Osteocyte (in vitro differentiated cells): Measurements from ENCODE around the gene MICOS13. TPM values are rescaled to one million over a fixed set of nuclear protein-coding genes. Genes with fewer than 3 reads are reported as not detected.

Experiments
- DNase-seq: peaks from one replicate; pipeline ENCODE4 v3.0.0; 2021; ENCODE audit warnings: mixed read lengths; ENCODE audit not compliant: unreplicated experiment; ENCODE audit errors: extremely low spot score
- H3K27ac Mint-ChIP-seq: one replicate; pipeline ENCODE4 v1.8.0; 2021; ENCODE audit warnings: mild to moderate bottlenecking, mixed read lengths; ENCODE audit not compliant: unreplicated experiment
- H3K27me3 Mint-ChIP-seq: one replicate; pipeline ENCODE4 v1.8.0; 2021; ENCODE audit warnings: mixed read lengths; ENCODE audit not compliant: unreplicated experiment
- H3K36me3 Mint-ChIP-seq: one replicate; pipeline ENCODE4 v1.8.0; 2021; ENCODE audit warnings: mixed read lengths; ENCODE audit not compliant: unreplicated experiment
- H3K4me1 Mint-ChIP-seq: one replicate; pipeline ENCODE4 v1.8.0; 2021; ENCODE audit warnings: mixed read lengths; ENCODE audit not compliant: unreplicated experiment
- H3K4me3 Mint-ChIP-seq: one replicate; pipeline ENCODE4 v1.8.0; 2021; ENCODE audit warnings: mild to moderate bottlenecking, moderate library complexity, mixed read lengths; ENCODE audit not compliant: unreplicated experiment
- H3K9me3 Mint-ChIP-seq: one replicate; pipeline ENCODE4 v1.8.0; 2021; ENCODE audit warnings: mixed read lengths; ENCODE audit not compliant: unreplicated experiment
- CTCF ChIP-seq: fragments of 200-600 bp; sonication (generic); IDR thresholded peaks from 2 replicates; pipeline ENCODE4 v1.5.0; 2021; ENCODE audit warnings: antibody characterized with exemption, mild to moderate bottlenecking, moderate library complexity
- total RNA-seq: library from RNA; stranded (reverse); gene quantifications from 2 replicates; pipeline ENCODE4 v1.2.1, GENCODE V29; 2021

Gene MICOS13
- total RNA-seq, 1 donor from 2014 or later = 60.7 TPM

- H3K27me3 Mint-ChIP-seq = no peaks in the 10 kb centered on the region
- H3K27ac Mint-ChIP-seq = no peak overlapping the region
- peaks cover 2% of the 10 kb centered on the region for H3K36me3 Mint-ChIP-seq
- DNase-seq = no peak
- H3K4me3 Mint-ChIP-seq = no peak overlapping the region
- peaks cover 17% of the 10 kb centered on the region for H3K4me1 Mint-ChIP-seq
- TF ChIP-seq CTCF = no peak
- H3K9me3 Mint-ChIP-seq = no peaks in the 10 kb centered on the region
Measured at GRCh38 chr19:5677136-5677535, 3.2 kb downstream of the MICOS13 start.

GRCh38 chr19:5676772-5677105 is 3.6 kb downstream of the MICOS13 start:
- no peak for DNase-seq
- peaks cover 3% of the 10 kb centered on the region for H3K36me3 Mint-ChIP-seq
- no peak overlapping the region for H3K4me3 Mint-ChIP-seq

GRCh38 chr19:5676105-5676771 is 4.1 kb downstream of the MICOS13 start:
- H3K4me1 Mint-ChIP-seq = peaks cover 10% of the 10 kb centered on the region
- DNase-seq = no peak
- TF ChIP-seq CTCF = no peak
- H3K4me3 Mint-ChIP-seq = no peak overlapping the region
- no peak overlapping the region for H3K27ac Mint-ChIP-seq
- no peaks in the 10 kb centered on the region for H3K27me3 Mint-ChIP-seq
- no peaks in the 10 kb centered on the region for H3K9me3 Mint-ChIP-seq
- peaks cover 5% of the 10 kb centered on the region for H3K36me3 Mint-ChIP-seq

More at GRCh38 chr19:5676772-5677105, 3.6 kb downstream of the MICOS13 start:
- Mint-ChIP-seq H3K27me3 (no peaks in the 10 kb centered on the region), H3K9me3 (no peaks in the 10 kb centered on the region), H3K27ac (no peak overlapping the region), H3K4me1 (peaks cover 15% of the 10 kb centered on the region)
- no peak for TF ChIP-seq CTCF

- H3K27ac Mint-ChIP-seq = no peak overlapping the region
- TF ChIP-seq CTCF = no peak
- H3K27me3 Mint-ChIP-seq = no peaks in the 10 kb centered on the region
- no peak overlapping the region for H3K4me3 Mint-ChIP-seq
- no peak for DNase-seq
- peaks cover 6% of the 10 kb centered on the region for H3K36me3 Mint-ChIP-seq
- H3K4me1 Mint-ChIP-seq = peaks cover 10% of the 10 kb centered on the region
- H3K9me3 Mint-ChIP-seq = no peaks in the 10 kb centered on the region
Measured at GRCh38 chr19:5674714-5675113, 5.6 kb downstream of the MICOS13 start.

GRCh38 chr19:5673752-5674151 is 6.6 kb downstream of the MICOS13 start:
- no peak overlapping the region for H3K4me3 Mint-ChIP-seq
- H3K4me1 Mint-ChIP-seq = peaks cover under 1% of the 10 kb centered on the region
- no peaks in the 10 kb centered on the region for H3K27me3 Mint-ChIP-seq
- no peak for DNase-seq
- H3K9me3 Mint-ChIP-seq = no peaks in the 10 kb centered on the region
- peaks cover 5% of the 10 kb centered on the region for H3K36me3 Mint-ChIP-seq
- H3K27ac Mint-ChIP-seq = no peak overlapping the region
- TF ChIP-seq CTCF = no peak
